ENCODE results near the gene SERPINA4. TPM values are rescaled to one million over a fixed set of nuclear protein-coding genes. Genes with fewer than 3 reads are reported as not detected.

Gene SERPINA4
- total RNA-seq, 1 experiment from 2014 or later = not detected

GRCh38 chr14:94574336-94574735 is 13.1 kb downstream of the SERPINA4 start:
- Histone ChIP-seq H2AFZ (ENCODE audit: low read length) (no peak overlapping the region), H3K23me2 (ENCODE audit: insufficient read length, low read depth, low read length, poor library complexity, severe bottlenecking) (no peaks in the 10 kb centered on the region), H3K14ac (ENCODE audit: insufficient read depth, low read length) (no peak overlapping the region), H4K5ac (ENCODE audit: insufficient read length, low read depth, low read length) (no peak overlapping the region), H3T11ph (ENCODE audit: low read length) (no peak overlapping the region), H4K8ac (replicated peaks; ENCODE audit: insufficient read length, low read depth, low read length) (no peak overlapping the region), H4K91ac (ENCODE audit: insufficient read length, low read depth, low read length) (no peak overlapping the region), H2AK5ac (ENCODE audit: insufficient read length, low read length) (no peak overlapping the region), H2BK20ac (ENCODE audit: low read depth, low read length, poor library complexity, severe bottlenecking) (no peak overlapping the region), H3K23ac (ENCODE audit: insufficient read length, low read depth, low read length) (no peak overlapping the region), H2BK120ac (ENCODE audit: low read depth, low read length, poor library complexity, severe bottlenecking) (no peak overlapping the region), H2BK15ac (ENCODE audit: low read depth, low read length) (no peak overlapping the region), H3K27me3 (ENCODE audit: insufficient read depth, low read length) (no peaks in the 10 kb centered on the region), H2BK12ac (ENCODE audit: insufficient read length, low read depth, low read length) (no peak overlapping the region), H3K18ac (ENCODE audit: insufficient read length, low read depth, low read length) (no peak overlapping the region), H3K4me1 (ENCODE audit: insufficient read depth, low read length) (no peaks in the 10 kb centered on the region), H3K79me1 (ENCODE audit: insufficient read depth, low read depth, low read length, poor library complexity, severe bottlenecking) (no peaks in the 10 kb centered on the region), H2BK5ac (ENCODE audit: insufficient read length, low read length) (no peak overlapping the region), H3K4ac (ENCODE audit: low read depth, low read length) (no peak overlapping the region), H3K4me2 (ENCODE audit: insufficient read depth, insufficient read length, low read length) (no peak overlapping the region), H3K79me2 (ENCODE audit: insufficient read depth, low read length) (no peaks in the 10 kb centered on the region), H3K9me3 (ENCODE audit: control insufficient read depth, low read depth, low read length) (no peaks in the 10 kb centered on the region), H3K56ac (ENCODE audit: insufficient read length, low read depth, low read length) (no peak overlapping the region), H3K27ac (ENCODE audit: insufficient read length, low read depth, low read length) (no peak overlapping the region), H3K9ac (ENCODE audit: extremely low read depth, insufficient read length, low read length) (no peak overlapping the region), H4K20me1 (ENCODE audit: control insufficient read depth, insufficient read depth, insufficient read length) (no peaks in the 10 kb centered on the region)
- no peaks in the 10 kb centered on the region; a peak in 1 of 7 replicates for H3K36me3 Mint-ChIP-seq (ENCODE audit: insufficient read depth in 1 of 3, low read depth in 3 of 3)
- no peaks in the 10 kb centered on the region for H3K4me1 Mint-ChIP-seq
- peaks cover 0 to 3% of the 10 kb centered on the region in 2 experiments; a peak in 1 of 5 replicates for H3K9me3 Mint-ChIP-seq
- no peak overlapping the region; a peak in 1 of 7 replicates for H3K27ac Mint-ChIP-seq
- no peak for TF ChIP-seq CTCF (conservative IDR thresholded peaks at IDR 0.05)
- H3K4me3 Mint-ChIP-seq = no peak overlapping the region
- DNase-seq = no peak
- H3K27me3 Mint-ChIP-seq (ENCODE audit: low read depth) = peaks cover 17% of the 10 kb centered on the region
- no CpG with 5 or more reads among the region's 3 CpGs for WGBS (ENCODE audit: extremely low coverage, insufficient read length, low lambda C conversion rate)

Measured in H9 (cell line).